Ishikawa (cell line): ENCODE results near the gene RNLS.

Experiments
- CEBPB ChIP-seq: IDR thresholded peaks from 2 replicates; pipeline ENCODE4 v1.6.1; 2012
- CREB1 ChIP-seq: IDR thresholded peaks from 2 replicates; pipeline ENCODE4 v1.6.1; 2012; ENCODE audit warnings: low read depth
- EGR1 ChIP-seq: IDR thresholded peaks from 2 replicates; pipeline ENCODE4 v1.6.1; 2012
- EP300 ChIP-seq: IDR thresholded peaks from 2 replicates; pipeline ENCODE4 v1.6.1; 2012; ENCODE audit warnings: borderline replicate concordance
- FOXM1 ChIP-seq: IDR thresholded peaks from 2 replicates; pipeline ENCODE4 v1.6.1; 2012; ENCODE audit warnings: low read depth, borderline replicate concordance
- MAX ChIP-seq: IDR thresholded peaks from 2 replicates; pipeline ENCODE4 v1.6.1; 2012
- NFIC ChIP-seq: IDR thresholded peaks from 2 replicates; pipeline ENCODE4 v1.6.1; 2012
- RAD21 ChIP-seq: IDR thresholded peaks from 2 replicates; pipeline ENCODE4 v1.6.1; 2012; ENCODE audit warnings: low read depth
- REST ChIP-seq: IDR thresholded peaks from 2 replicates; pipeline ENCODE4 v1.6.1; 2012; ENCODE audit warnings: low read depth, mild to moderate bottlenecking
- TAF1 ChIP-seq: IDR thresholded peaks from 2 replicates; pipeline ENCODE4 v1.6.1; 2012; ENCODE audit warnings: low read depth, mild to moderate bottlenecking
- TCF12 ChIP-seq: IDR thresholded peaks from 2 replicates; pipeline ENCODE4 v1.6.1; 2012; ENCODE audit warnings: low read depth
- TEAD4 ChIP-seq: IDR thresholded peaks from 2 replicates; pipeline ENCODE4 v1.6.1; 2012
- USF1 ChIP-seq: IDR thresholded peaks from 2 replicates; pipeline ENCODE4 v1.6.1; 2012
- YY1 ChIP-seq: IDR thresholded peaks from 2 replicates; pipeline ENCODE4 v1.6.1; 2012; ENCODE audit warnings: low read depth
- ZBTB7A ChIP-seq: IDR thresholded peaks from 2 replicates; pipeline ENCODE4 v1.6.1; 2012; ENCODE audit warnings: low read depth

Gene RNLS

GRCh38 chr10:88361995-88362807 lies 220.9 kb downstream of the RNLS start:
- TF ChIP-seq NFIC (no peak), REST (no peak), YY1 (no peak), EGR1 (no peak), TAF1 (no peak), CEBPB (no peak), CREB1 (no peak), MAX (no peak), RAD21 (no peak), ZBTB7A (no peak), TCF12 (no peak), EP300 (no peak), FOXM1 (no peak), TEAD4 (no peak), USF1 (no peak)

- TF ChIP-seq YY1 (no peak), USF1 (no peak), FOXM1 (no peak), EP300 (no peak)
These were observed 221.6 kb downstream of the RNLS start for GRCh38 chr10:88361494-88361893.

- no peak for TF ChIP-seq CREB1
- no peak for TF ChIP-seq RAD21
These were observed 235.4 kb downstream of the RNLS start for GRCh38 chr10:88347597-88348304.

GRCh38 chr10:88347022-88347421 lies 236.1 kb downstream of the RNLS start:
- TF ChIP-seq TAF1 (no peak), CEBPB (no peak), TCF12 (no peak), EGR1 (no peak), USF1 (no peak), ZBTB7A (no peak), YY1 (no peak), RAD21 (no peak), MAX (no peak), CREB1 (no peak), TEAD4 (no peak), FOXM1 (no peak), NFIC (no peak)

GRCh38 chr10:88346144-88346977 lies 236.8 kb downstream of the RNLS start:
- no peak for TF ChIP-seq MAX
- TF ChIP-seq TAF1, result no peak
- TF ChIP-seq NFIC, result no peak

- TF ChIP-seq CEBPB, result no peak
- TF ChIP-seq EGR1, result no peak
- no peak for TF ChIP-seq TAF1
- TF ChIP-seq FOXM1, result no peak
- TF ChIP-seq EP300, result no peak
- no peak for TF ChIP-seq USF1
- no peak for TF ChIP-seq CREB1
- no peak for TF ChIP-seq RAD21
- no peak for TF ChIP-seq ZBTB7A
- no peak for TF ChIP-seq REST
- TF ChIP-seq NFIC, result no peak
- no peak for TF ChIP-seq TCF12
- TF ChIP-seq MAX, result no peak
These were observed 239.2 kb downstream of the RNLS start for GRCh38 chr10:88343761-88344484.
